Heart right ventricle (tissue), 16 donors: ENCODE data around the gene EFNA5. TPM values are rescaled to one million over a fixed set of nuclear protein-coding genes. Genes with fewer than 3 reads are reported as not detected.

ENCODE experiments used
- ATAC-seq, 8 donors: fragments of 200-7000 bp; cut with Tn5 transposase; one replicate each; pipeline ENCODE4 v1.9.1; 2020; ENCODE audit warnings: mild to moderate bottlenecking in 8 of 8, moderate library complexity in 8 of 8, moderate number of reproducible peaks in 1 of 8
- DNase-seq, 2 donors: peaks; one replicate each; pipeline ENCODE4 v3.0.0-alpha.2; 2020
- H3K27ac ChIP-seq, 10 donors: fragments of 200-600 bp; sonication (generic) in 2 of 10; one replicate each; pipeline versions ENCODE4 v1.5.0 to v1.8.0; 2020 to 2022; ENCODE audit warnings: mild to moderate bottlenecking in 3 of 10
- H3K27me3 ChIP-seq, 7 donors: fragments of 200-600 bp; one replicate each; pipeline ENCODE4 v1.8.0; 2021 to 2022; ENCODE audit warnings: mild to moderate bottlenecking in 2 of 7
- H3K36me3 ChIP-seq, 9 donors: fragments of 200-600 bp; sonication (generic) in 1 of 9; one replicate each; pipeline versions ENCODE4 v1.5.0 to v1.8.0; 2020 to 2022; ENCODE audit warnings: mild to moderate bottlenecking in 2 of 9
- H3K4me1 ChIP-seq, 9 donors: fragments of 200-600 bp; sonication (generic) in 1 of 9; one replicate each; pipeline versions ENCODE4 v1.5.0 to v1.8.0; 2020 to 2022; ENCODE audit warnings: mild to moderate bottlenecking in 4 of 9
- H3K4me3 ChIP-seq, 10 donors: fragments of 200-600 bp; sonication (generic) in 2 of 10; one replicate each; pipeline versions ENCODE4 v1.5.0 to v1.8.0; 2020 to 2022; ENCODE audit warnings: mild to moderate bottlenecking in 7 of 10, moderate library complexity in 2 of 10
- H3K9me3 ChIP-seq, 11 donors: fragments of 200-600 bp in 10 of 11; sonication (generic) in 2 of 11; one replicate each; pipeline versions ENCODE4 v1.5.0 to v1.8.0; 2013 to 2022; ENCODE audit warnings: mild to moderate bottlenecking in 2 of 11, control low read depth in 1 of 11, moderate library complexity in 1 of 11
- CTCF ChIP-seq, 9 donors: fragments of 200-600 bp; sonication (generic) in 2 of 9; IDR thresholded peaks; one replicate each; pipeline versions ENCODE4 v1.5.0 to v1.8.0; 2021 to 2022; ENCODE audit warnings: antibody characterized with exemption in 9 of 9, mild to moderate bottlenecking in 5 of 9, moderate library complexity in 1 of 9
- WGBS, 2 donors: extraction: QIAGEN DNeasy Blood & Tissue Kit; methylation state at CpG; one replicate each; pipeline ENCODE4 v1.1.7; 2013; ENCODE audit warnings: inconsistent platforms in 1 of 2; 5-methylcytosine and 5-hydroxymethylcytosine counted together
- intact Hi-C, 10 donors: fragments of 100-400 bp; cut with DNase I; formaldehyde crosslinking; loops; one replicate each; pipeline versions ENCODE4 v1.11.1 to v1.14.2; 2022
- polyA plus RNA-seq, 2 donors: library from polyadenylated mRNA; stranded (reverse); fragments of 200-250 nt; gene quantifications; one replicate each; pipeline ENCODE4 v1.2.3, GENCODE V29; 2013
- total RNA-seq, 10 donors: library from RNA; stranded (reverse); fragmentation: NEBNext Ultra II Directional in 3 of 10; extraction: Animal tissue kit (Norgen Biotek cat#: 25700) in 3 of 10; gene quantifications; one replicate each; pipeline versions ENCODE4 v1.2.1 to v1.2.4, GENCODE V29; 2021 to 2023
- donor health status: Arrhythmogenic right ventricular cardiomyopathy.
- donor health status: ischemic (EF 13 %, LVEDD 7.1; RV severe dilation, severe dysfunction).
- donor health status: healthy with polysubstance abuse.
- donor health status: DM: no; HTN: yes; CAD: no.
- donor health status: DM: no; HTN: no; CAD: no.
- donor health status: ischemic (EF 25% LVEDD 6.9; RV normal size, moderate dysfunction).
- donor health status: ischemic (EF 25% LVEDD 5.7; RV mildly dilated, moderate dysfunction).
- donor health status: healthy.
- donor health status: DM: yes; HTN: yes; CAD: no.
- donor health status: Ischemic cardiomyopathy.
- donor health status: ischemic (EF 35%, LVEDD 5.7; RV mildly dilated, moderate dysfunction).
- donor health status: nonischemic (EF 11% LVEDD 7.7; RV severe dilation, severe dysfunction).
- donor health status: DM: yes; HTN: yes; CAD: no.
- donor health status: PGD.
- donor health status: ischemic (EF 29% LVEDD 5.4; RV normal size, mild dysfunction).
- donor health status: nonischemic (EF 23%, LVEDD 6.1; RV moderate dilation, normal function).

EFNA5 gene
- total and polyA plus RNA-seq, 12 donors: 6.9 to 49.4 (median 33.9) TPM

DNA sequence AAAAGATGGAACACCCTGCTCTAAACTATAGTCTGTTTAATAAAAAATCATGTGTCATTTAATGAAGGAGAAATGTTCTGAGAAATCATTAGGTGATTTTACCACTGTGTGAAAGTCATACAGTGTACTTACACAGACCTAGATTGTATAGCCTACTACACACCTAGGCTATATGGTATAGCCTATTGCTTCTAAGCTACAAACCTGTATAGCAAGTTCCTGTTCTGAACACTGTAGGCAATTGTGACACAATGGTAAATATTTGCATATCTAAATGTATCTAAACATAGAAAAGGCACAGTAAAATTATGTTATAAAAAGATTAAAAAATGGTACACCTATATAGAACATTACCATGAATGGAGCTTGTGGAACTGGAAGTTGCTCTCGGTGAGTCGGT, 40.6 kb downstream of the EFNA5 start:
- Histone ChIP-seq H3K36me3 (no peaks in the 10 kb centered on the region), H3K4me1 (peaks cover 0 to 6% (median 0%) of the 10 kb centered on the region in 9 donors), H3K27ac (no peak overlapping the region), H3K9me3 (no peaks in the 10 kb centered on the region), H3K4me3 (no peak overlapping the region), H3K27me3 (no peaks in the 10 kb centered on the region)
- intact Hi-C loops: no loop called here
- no peak for TF ChIP-seq CTCF (IDR thresholded peaks at IDR 0.05)
- 96 to 97% methylated on average over 2 of the region's 2 CpGs for WGBS, 2 donors
- ATAC-seq (no peak), DNase-seq (no peak)

- no peak overlapping the region for H3K27ac ChIP-seq
- DNase-seq (no peak), ATAC-seq (no peak)
- TF ChIP-seq CTCF (IDR thresholded peaks at IDR 0.05): no peak
- H3K27me3 ChIP-seq: no peaks in the 10 kb centered on the region
- no peaks in the 10 kb centered on the region for H3K36me3 ChIP-seq
- H3K4me3 ChIP-seq: no peak overlapping the region
- intact Hi-C loops: no loop called here
- WGBS, 2 donors: 90 to 95% methylated on average over 1 of the region's 1 CpG
- peaks cover 0 to 8% (median 0%) of the 10 kb centered on the region in 9 donors for H3K4me1 ChIP-seq
- H3K9me3 ChIP-seq: no peaks in the 10 kb centered on the region
Observed at GRCh38 chr5:107624235-107624634, 46.5 kb downstream of the EFNA5 start.

DNA sequence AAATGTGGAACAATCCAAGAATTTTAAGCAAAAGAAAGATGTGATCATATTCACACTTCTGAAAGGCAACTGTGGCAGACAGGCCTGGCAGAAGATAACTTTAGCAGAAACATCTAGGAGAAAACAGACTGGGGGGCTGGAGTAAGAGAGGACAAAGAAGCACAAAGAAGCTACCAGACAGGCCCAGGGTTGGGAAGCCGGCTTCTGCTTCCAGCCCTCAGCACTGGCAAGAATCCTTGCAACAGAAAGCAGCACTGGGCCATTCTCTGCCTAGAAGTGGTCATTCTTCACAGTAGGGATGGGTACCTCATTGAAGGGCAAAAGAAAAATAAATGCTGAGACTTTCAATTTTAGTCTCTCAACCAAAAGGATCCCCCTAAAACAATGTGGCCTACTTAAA, 49.6 kb downstream of the EFNA5 start:
- Histone ChIP-seq H3K27ac (no peak overlapping the region), H3K4me3 (no peak overlapping the region), H3K36me3 (no peaks in the 10 kb centered on the region), H3K9me3 (no peaks in the 10 kb centered on the region), H3K4me1 (peaks cover 0 to 13% (median 4%) of the 10 kb centered on the region in 9 donors), H3K27me3 (no peaks in the 10 kb centered on the region)
- TF ChIP-seq CTCF (IDR thresholded peaks at IDR 0.05): no peak
- ATAC-seq: no peak
- no peak for DNase-seq
- 81 to 85% methylated on average over 1 of the region's 1 CpG for WGBS, 2 donors
- intact Hi-C loops: no loop called here

DNA sequence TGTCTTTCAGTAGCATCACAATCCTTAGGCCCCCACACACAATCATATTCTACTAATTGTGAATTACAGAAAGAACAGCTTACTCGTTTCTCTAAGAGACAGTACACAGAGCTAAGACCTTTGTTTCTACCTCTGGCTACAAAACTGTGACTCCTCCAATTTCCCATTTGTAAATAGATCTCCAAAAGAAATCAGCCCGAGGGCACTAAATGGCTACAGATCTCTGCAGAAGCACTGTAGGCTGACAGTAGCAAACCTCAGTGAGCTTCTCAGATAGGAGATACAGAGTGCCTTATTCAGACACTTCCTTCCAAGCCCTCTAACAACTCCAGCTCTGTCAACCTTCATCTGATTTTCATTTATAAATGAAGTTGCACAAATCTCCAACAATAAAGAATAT, 51.0 kb downstream of the EFNA5 start:
- Histone ChIP-seq H3K4me3 (no peak overlapping the region), H3K27me3 (no peaks in the 10 kb centered on the region), H3K9me3 (no peaks in the 10 kb centered on the region), H3K4me1 (peaks cover 0 to 19% (median 6%) of the 10 kb centered on the region in 9 donors), H3K27ac (no peak overlapping the region), H3K36me3 (no peaks in the 10 kb centered on the region)
- intact Hi-C loops: no loop called here
- DNase-seq: no peak
- TF ChIP-seq CTCF (IDR thresholded peaks at IDR 0.05): no peak
- 43 to 53% methylated on average over 2 of the region's 2 CpGs for WGBS, 2 donors
- ATAC-seq: no peak
